Panc1 (cell line): ENCODE data around the gene FGD3. TPM values are rescaled to one million over a fixed set of nuclear protein-coding genes. Genes with fewer than 3 reads are reported as not detected.

Experiments
- ATAC-seq: fragments of 200-7000 bp; cut with Tn5 transposase; 2 replicates; pipeline ENCODE4 v1.9.1; 2020; ENCODE audit warnings: mild to moderate bottlenecking, moderate library complexity
- BruUV-seq: library from RNA; stranded (reverse); fragments of 400-500 nt; replicated peaks from 2 replicates; lab custom pipeline; 2021; lab: Mats Ljungman, UMichigan
- CTCF ChIA-PET: fragments of 300-600 bp; sonication (Branson Sonifier 250); formaldehyde crosslinking; loops from one replicate; lab custom pipeline; 2022; ENCODE audit warnings: antibody characterized with exemption; lab: Charles Lee
- POLR2A ChIA-PET: fragments of 300-600 bp; sonication (Branson Sonifier 250); formaldehyde crosslinking; loops from one replicate; lab custom pipeline; 2022; ENCODE audit warnings: antibody characterized with exemption; lab: Charles Lee
- DNase-seq: peaks from one replicate; pipeline ENCODE4 v3.0.0-alpha.2; 2010; ENCODE audit warnings: low read depth, low spot score
- H3K27ac ChIP-seq: 2 replicates; pipeline ENCODE4 v1.5.1; 2011; ENCODE audit warnings: mild to moderate bottlenecking, low read length, inconsistent platforms
- H3K27me3 ChIP-seq: fragments of 200-500 bp; sonication (Bioruptor generic); 2 replicates; pipeline ENCODE4 v1.6.0; 2014; ENCODE audit warnings: low read length, inconsistent platforms; ENCODE audit not compliant: control insufficient read depth, insufficient read depth
- H3K36me3 ChIP-seq: fragments of 200-500 bp; sonication (Bioruptor generic); 2 replicates; pipeline ENCODE4 v1.5.1; 2014; ENCODE audit warnings: inconsistent platforms, mild to moderate bottlenecking, low read length, moderate library complexity; ENCODE audit not compliant: control insufficient read depth, insufficient read depth
- H3K4me1 ChIP-seq: 2 replicates; pipeline ENCODE4 v1.5.1; 2011; ENCODE audit warnings: inconsistent platforms, mild to moderate bottlenecking, low read length, moderate library complexity; ENCODE audit not compliant: control insufficient read depth, insufficient read depth
- H3K4me3 ChIP-seq, 2 experiments: 2 replicates each; pipeline ENCODE4 v1.5.1; 2011 to 2012; ENCODE audit warnings: low read depth in 2 of 2, low read length in 2 of 2, mild to moderate bottlenecking in 2 of 2, inconsistent platforms in 1 of 2, moderate library complexity in 1 of 2
- H3K9me3 ChIP-seq: fragments of 200-500 bp; sonication (Bioruptor generic); 2 replicates; pipeline ENCODE4 v1.5.1; 2014; ENCODE audit warnings: low read depth, mild to moderate bottlenecking, inconsistent platforms, low read length, moderate library complexity; ENCODE audit not compliant: control insufficient read depth, insufficient read depth
- CTCF ChIP-seq: fragments of 450-650 bp; IDR thresholded peaks from 2 replicates; pipeline ENCODE4 v1.5.1; 2017; ENCODE audit warnings: mild to moderate bottlenecking
- POLR2AphosphoS5 ChIP-seq: IDR thresholded peaks from 2 replicates; pipeline ENCODE4 v1.6.1; 2012; ENCODE audit warnings: mild to moderate bottlenecking, low read depth, low read length, moderate library complexity
- REST ChIP-seq, 2 experiments: IDR thresholded peaks; 2 replicates each; pipeline ENCODE4 v1.6.1; 2011 to 2012; ENCODE audit warnings: low read depth in 2 of 2, control low read depth in 1 of 2, low read length in 1 of 2, mild to moderate bottlenecking in 1 of 2, moderate library complexity in 1 of 2; ENCODE audit not compliant: insufficient read depth in 1 of 2
- SIN3A ChIP-seq: IDR thresholded peaks from 2 replicates; pipeline ENCODE4 v1.6.1; 2012; ENCODE audit warnings: low read depth, mild to moderate bottlenecking, low read length, moderate library complexity, borderline replicate concordance; ENCODE audit not compliant: insufficient read depth
- TCF7L2 ChIP-seq: IDR thresholded peaks from 2 replicates; pipeline ENCODE4 v1.6.1; 2011; ENCODE audit warnings: mild to moderate bottlenecking, low read depth, low read length, inconsistent platforms
- in situ Hi-C: cut with HindIII; loops from 2 replicates; pipeline ENCODE4 v1.10.0; 2016; ENCODE audit warnings: low sequenced_read_pairs, low pct_unique_long_range_greater_than_20kb
- intact Hi-C: fragments of 100-400 bp; cut with micrococcal nuclease; formaldehyde crosslinking; loops from one replicate; pipeline ENCODE4 v1.10.0; 2022; ENCODE audit not compliant: unreplicated experiment
- total RNA-seq: library from RNA; stranded (reverse); gene quantifications from one replicate; pipeline ENCODE4 v1.2.1, GENCODE V29; 2021; ENCODE audit not compliant: unreplicated experiment

FGD3 gene
- total RNA-seq, 1 experiment from 2014 or later = 0.80 TPM

DNA sequence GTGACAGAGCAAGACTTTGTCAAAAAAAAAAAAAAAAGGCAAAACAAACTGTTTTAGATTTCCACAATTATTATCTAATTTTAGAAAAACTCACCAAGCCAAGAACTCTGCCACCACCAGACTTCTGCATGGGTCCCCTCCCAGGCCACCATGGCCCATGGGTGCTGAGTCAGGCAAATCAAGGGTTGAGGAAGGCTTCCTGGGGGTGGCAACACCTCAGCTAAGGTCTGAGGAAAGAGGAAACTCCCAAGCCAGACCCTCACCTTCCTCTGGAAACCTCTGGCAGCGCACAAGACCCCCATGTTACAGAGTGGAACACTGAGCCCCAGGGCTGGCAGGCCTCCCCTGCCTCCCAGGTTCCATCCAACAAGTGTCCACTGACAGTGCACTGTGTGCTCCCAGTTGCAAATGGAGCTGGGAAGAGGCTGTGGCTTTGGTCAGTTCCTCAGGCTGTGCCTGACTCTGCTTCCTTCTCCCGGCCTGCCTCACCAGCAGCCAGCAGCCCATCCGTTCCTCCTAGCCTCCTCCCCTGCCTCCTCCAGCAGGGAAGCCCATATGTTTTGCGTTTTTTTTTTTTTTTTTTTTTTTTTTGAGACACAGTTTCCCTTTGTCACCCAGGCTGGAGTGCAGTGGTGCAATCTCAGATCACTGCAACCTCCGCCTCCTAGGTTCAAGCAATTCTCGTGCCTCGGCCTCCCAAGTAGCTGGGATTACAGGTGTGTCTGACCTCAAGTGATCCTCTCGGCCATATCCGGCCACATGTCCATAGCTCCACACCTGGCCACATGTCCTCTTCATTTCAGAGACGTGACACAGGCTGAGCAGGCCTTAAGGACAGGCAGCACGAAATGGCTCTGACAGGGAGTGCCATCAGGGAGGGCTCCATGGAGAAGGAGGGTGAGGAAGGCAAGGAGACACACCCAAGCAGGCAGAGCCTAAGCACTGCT, 107.7 kb downstream of the FGD3 start:
- CTCF ChIA-PET = no interaction called here
- Histone ChIP-seq H3K27me3 (no peaks in the 10 kb centered on the region), H3K9me3 (no peaks in the 10 kb centered on the region), H3K27ac (no peak overlapping the region), H3K36me3 (no peaks in the 10 kb centered on the region), H3K4me1 (peaks cover 5% of the 10 kb centered on the region), H3K4me3 (no peak overlapping the region)
- in situ Hi-C loops (no loop called here), intact Hi-C loops (no loop called here)
- POLR2A ChIA-PET = interaction anchor here (0.7 kb wide), 1 partner anchor 237 kb away, joined by 3 read pairs; no protein-coding TSS in a partner anchor
- no peak for TF ChIP-seq REST (IDR thresholded peaks at IDR 0.05; ENCODE audit: insufficient read depth in 1 of 2, low read depth in 2 of 2, low read length in 1 of 2)
- TF ChIP-seq TCF7L2 = no peak
- no peak for TF ChIP-seq POLR2AphosphoS5
- no peak for TF ChIP-seq SIN3A
- TF ChIP-seq CTCF = no peak
- ATAC-seq = no peak
- no peak for DNase-seq
- BruUV-seq = no TSS peak

- no TSS peak for BruUV-seq
- Histone ChIP-seq H3K4me1 (peaks cover 19% of the 10 kb centered on the region), H3K27me3 (no peaks in the 10 kb centered on the region), H3K4me3 (no peak overlapping the region), H3K27ac (no peak overlapping the region), H3K36me3 (no peaks in the 10 kb centered on the region), H3K9me3 (no peaks in the 10 kb centered on the region)
- no peak for ATAC-seq
- intact Hi-C loops = no loop called here
- in situ Hi-C loops = no loop called here
- POLR2A ChIA-PET = interaction anchor here (0.6 kb wide), 1 partner anchor 26 kb away, joined by 8 read pairs; no protein-coding TSS in a partner anchor
- CTCF ChIA-PET = no interaction called here
- TF ChIP-seq CTCF = no peak
- TF ChIP-seq POLR2AphosphoS5 = no peak
- no peak for TF ChIP-seq REST (IDR thresholded peaks at IDR 0.05; ENCODE audit: insufficient read depth in 1 of 2, low read depth in 2 of 2, low read length in 1 of 2)
- TF ChIP-seq SIN3A = no peak
- DNase-seq = no peak
Observed at GRCh38 chr9:93057042-93057702, 109.8 kb downstream of the FGD3 start.
